SIG-M5 treated with dmso at 0.1 percent for 504 hours (cell line): ENCODE measurements around the gene MMP1.

ENCODE experiments used
- DNase-seq: peaks from one replicate; lab custom pipeline; 2025; ENCODE audit not compliant: unreplicated experiment; lab: John Stamatoyannopoulos, UW

The MMP1 gene

GRCh38 chr11:102798012-102798746 lies at the start of gene MMP1:
TSS of gene MMP1 (minus strand) at chr11:102798160. CDS start at chr11:102798092, 68 bp downstream.
- no peak for DNase-seq

- DNase-seq, result no peak
Measured at GRCh38 chr11:102846292-102846691, 48.3 kb upstream of the MMP1 start.

- DNase-seq, result no peak
Measured at GRCh38 chr11:102843489-102843888, 45.5 kb upstream of the MMP1 start, which contains the start of gene MMP3. TSS of gene MMP3 (minus strand) at chr11:102843609. CDS start at chr11:102843546, 63 bp downstream.

- no peak for DNase-seq
Measured at GRCh38 chr11:102842930-102843329, 45.0 kb upstream of the MMP1 start.

GRCh38 chr11:102840018-102840417 lies 42.1 kb upstream of the MMP1 start:
- DNase-seq, result no peak

- no peak for DNase-seq
Measured at GRCh38 chr11:102837646-102838045, 39.7 kb upstream of the MMP1 start.

GRCh38 chr11:102837156-102837555 lies 39.2 kb upstream of the MMP1 start:
- DNase-seq, result no peak

- no peak for DNase-seq
Measured at GRCh38 chr11:102836290-102836875, 38.4 kb upstream of the MMP1 start.

- DNase-seq, result no peak
Measured at GRCh38 chr11:102833731-102834130, 35.8 kb upstream of the MMP1 start.

GRCh38 chr11:102832612-102833011 lies 34.7 kb upstream of the MMP1 start:
- no peak for DNase-seq

GRCh38 chr11:102831489-102832440 lies 33.8 kb upstream of the MMP1 start:
- DNase-seq, result no peak

- DNase-seq, result no peak
Measured at GRCh38 chr11:102831128-102831488, 33.1 kb upstream of the MMP1 start.

GRCh38 chr11:102830001-102830727 lies 32.2 kb upstream of the MMP1 start:
- DNase-seq, result no peak

- DNase-seq, result no peak
Measured at GRCh38 chr11:102829316-102830000, 31.5 kb upstream of the MMP1 start.

GRCh38 chr11:102824556-102824955 lies 26.6 kb upstream of the MMP1 start:
- DNase-seq, result no peak

GRCh38 chr11:102819491-102819890 lies 21.5 kb upstream of the MMP1 start:
- DNase-seq, result no peak

GRCh38 chr11:102813484-102813883 lies 15.5 kb upstream of the MMP1 start:
- no peak for DNase-seq

- DNase-seq, result no peak
Measured at GRCh38 chr11:102812188-102812587, 14.2 kb upstream of the MMP1 start.

- no peak for DNase-seq
Measured at GRCh38 chr11:102810950-102811660, 13.1 kb upstream of the MMP1 start.

GRCh38 chr11:102809971-102810370 lies 12.0 kb upstream of the MMP1 start:
- DNase-seq, result no peak
